Activated naive CD8-positive, alpha-beta T cell treated with anti-CD3 and anti-CD28 coated beads, Interleukin-2, amount 50 U/mL, for 24 hours (primary cell): ENCODE data around the gene NR4A2.

Experiments
- ATAC-seq: fragments of 150-1000 bp; cut with Tn5 transposase; one replicate; pipeline ENCODE4 v1.10.0; 2021
- DNase-seq: peaks from one replicate; pipeline ENCODE4 v3.0.0; 2021
- H3K27ac Mint-ChIP-seq: one replicate; pipeline ENCODE4 v1.8.0; 2021; ENCODE audit warnings: mild to moderate bottlenecking, mixed read lengths
- H3K27me3 Mint-ChIP-seq: one replicate; pipeline ENCODE4 v1.8.0; 2021; ENCODE audit warnings: mixed read lengths
- H3K36me3 Mint-ChIP-seq: one replicate; pipeline ENCODE4 v1.8.0; 2021; ENCODE audit warnings: low read depth, mixed read lengths
- H3K4me1 Mint-ChIP-seq: one replicate; pipeline ENCODE4 v1.8.0; 2021; ENCODE audit warnings: mixed read lengths
- H3K4me3 Mint-ChIP-seq: one replicate; pipeline ENCODE4 v1.8.0; 2021; ENCODE audit warnings: mild to moderate bottlenecking, moderate library complexity, mixed read lengths
- H3K9me3 Mint-ChIP-seq: one replicate; pipeline ENCODE4 v1.8.0; 2021; ENCODE audit warnings: mixed read lengths

NR4A2 gene

GRCh38 chr2:156332534-156333273 lies at the start of gene NR4A2:
NR4A2 (minus strand) TSS chr2:156332721; CDS start chr2:156330186, 2,535 bp downstream.
- DNase-seq, result peak; percentile 90
- peak; percentile 70 for ATAC-seq
- Mint-ChIP-seq H3K4me1 (peaks cover 64% of the 10 kb centered on the region), H3K27me3 (peaks cover 12% of the 10 kb centered on the region), H3K4me3 (peak within 1 kb of the TSS; percentile 91), H3K36me3 (peaks cover 50% of the 10 kb centered on the region), H3K27ac (peak within 1 kb of the TSS; percentile 99), H3K9me3 (no peaks in the 10 kb centered on the region)

GRCh38 chr2:156380117-156380645 lies 47.7 kb upstream of the NR4A2 start:
- Mint-ChIP-seq H3K27me3 (no peaks in the 10 kb centered on the region), H3K4me3 (no peak overlapping the region), H3K9me3 (no peaks in the 10 kb centered on the region), H3K4me1 (peaks cover 46% of the 10 kb centered on the region), H3K36me3 (peaks cover 2% of the 10 kb centered on the region), H3K27ac (peak overlapping the region; percentile 41)
- DNase-seq (no peak), ATAC-seq (peak; percentile 76)

- Mint-ChIP-seq H3K9me3 (no peaks in the 10 kb centered on the region), H3K27ac (peak overlapping the region; percentile 41), H3K36me3 (peaks cover 2% of the 10 kb centered on the region), H3K27me3 (no peaks in the 10 kb centered on the region), H3K4me3 (no peak overlapping the region), H3K4me1 (peaks cover 41% of the 10 kb centered on the region)
- DNase-seq, result no peak
- no peak for ATAC-seq
Measured at GRCh38 chr2:156379714-156380113, 47.2 kb upstream of the NR4A2 start.

GRCh38 chr2:156379071-156379470 lies 46.5 kb upstream of the NR4A2 start:
- no peaks in the 10 kb centered on the region for H3K9me3 Mint-ChIP-seq
- DNase-seq (no peak), ATAC-seq (peak; percentile 63)
- peaks cover 38% of the 10 kb centered on the region for H3K4me1 Mint-ChIP-seq
- peak overlapping the region; percentile 17 for H3K27ac Mint-ChIP-seq
- H3K27me3 Mint-ChIP-seq, result no peaks in the 10 kb centered on the region
- H3K36me3 Mint-ChIP-seq, result peaks cover 2% of the 10 kb centered on the region
- no peak overlapping the region for H3K4me3 Mint-ChIP-seq

- no peaks in the 10 kb centered on the region for H3K4me1 Mint-ChIP-seq
- ATAC-seq (no peak), DNase-seq (no peak)
- no peaks in the 10 kb centered on the region for H3K36me3 Mint-ChIP-seq
- H3K4me3 Mint-ChIP-seq, result no peak overlapping the region
- H3K27ac Mint-ChIP-seq, result no peak overlapping the region
- H3K9me3 Mint-ChIP-seq, result peaks cover under 1% of the 10 kb centered on the region
- H3K27me3 Mint-ChIP-seq, result no peaks in the 10 kb centered on the region
Measured at GRCh38 chr2:156366753-156367152, 34.2 kb upstream of the NR4A2 start.

- no peak for DNase-seq
- H3K27me3 Mint-ChIP-seq, result peaks cover 1% of the 10 kb centered on the region
- no peak for ATAC-seq
- H3K36me3 Mint-ChIP-seq, result no peaks in the 10 kb centered on the region
- no peak overlapping the region for H3K4me3 Mint-ChIP-seq
- H3K27ac Mint-ChIP-seq, result no peak overlapping the region
- H3K4me1 Mint-ChIP-seq, result no peaks in the 10 kb centered on the region
- no peaks in the 10 kb centered on the region for H3K9me3 Mint-ChIP-seq
Measured at GRCh38 chr2:156363141-156363540, 30.6 kb upstream of the NR4A2 start.

- no peak overlapping the region for H3K4me3 Mint-ChIP-seq
- DNase-seq (no peak), ATAC-seq (peak; percentile 28)
- peaks cover 3% of the 10 kb centered on the region for H3K9me3 Mint-ChIP-seq
- H3K36me3 Mint-ChIP-seq, result no peaks in the 10 kb centered on the region
- H3K27ac Mint-ChIP-seq, result no peak overlapping the region
- peaks cover 2% of the 10 kb centered on the region for H3K27me3 Mint-ChIP-seq
- H3K4me1 Mint-ChIP-seq, result peaks cover 9% of the 10 kb centered on the region
Measured at GRCh38 chr2:156356014-156356754, 23.7 kb upstream of the NR4A2 start.

GRCh38 chr2:156352911-156353310 lies 20.4 kb upstream of the NR4A2 start:
- Mint-ChIP-seq H3K9me3 (peaks cover 3% of the 10 kb centered on the region), H3K4me1 (peaks cover 9% of the 10 kb centered on the region), H3K27ac (no peak overlapping the region), H3K36me3 (no peaks in the 10 kb centered on the region), H3K27me3 (no peaks in the 10 kb centered on the region), H3K4me3 (no peak overlapping the region)
- ATAC-seq (no peak), DNase-seq (no peak)

- ATAC-seq, result no peak
- H3K27ac Mint-ChIP-seq, result no peak overlapping the region
Measured at GRCh38 chr2:156350374-156351142, 18.0 kb upstream of the NR4A2 start.

GRCh38 chr2:156349605-156350004 lies 17.1 kb upstream of the NR4A2 start:
- Mint-ChIP-seq H3K9me3 (peaks cover 3% of the 10 kb centered on the region), H3K36me3 (no peaks in the 10 kb centered on the region), H3K4me1 (peaks cover 18% of the 10 kb centered on the region), H3K4me3 (no peak overlapping the region), H3K27me3 (no peaks in the 10 kb centered on the region), H3K27ac (no peak overlapping the region)
- DNase-seq, result no peak
- no peak for ATAC-seq

More at GRCh38 chr2:156350374-156351142, 18.0 kb upstream of the NR4A2 start:
- no peak for DNase-seq
- Mint-ChIP-seq H3K9me3 (peaks cover 3% of the 10 kb centered on the region), H3K4me1 (peaks cover 8% of the 10 kb centered on the region), H3K36me3 (no peaks in the 10 kb centered on the region), H3K4me3 (no peak overlapping the region), H3K27me3 (no peaks in the 10 kb centered on the region)

- Mint-ChIP-seq H3K27me3 (no peaks in the 10 kb centered on the region), H3K4me1 (peaks cover 22% of the 10 kb centered on the region), H3K9me3 (peaks cover under 1% of the 10 kb centered on the region), H3K4me3 (no peak overlapping the region), H3K27ac (no peak overlapping the region), H3K36me3 (no peaks in the 10 kb centered on the region)
- ATAC-seq (no peak), DNase-seq (no peak)
Measured at GRCh38 chr2:156349161-156349560, 16.6 kb upstream of the NR4A2 start.

- H3K27ac Mint-ChIP-seq, result no peak overlapping the region
- H3K4me1 Mint-ChIP-seq, result peaks cover 37% of the 10 kb centered on the region
- no peaks in the 10 kb centered on the region for H3K36me3 Mint-ChIP-seq
- ATAC-seq (no peak), DNase-seq (no peak)
- H3K27me3 Mint-ChIP-seq, result no peaks in the 10 kb centered on the region
- H3K4me3 Mint-ChIP-seq, result no peak overlapping the region
- no peaks in the 10 kb centered on the region for H3K9me3 Mint-ChIP-seq
Measured at GRCh38 chr2:156347431-156347830, 14.9 kb upstream of the NR4A2 start.

GRCh38 chr2:156346731-156347130 lies 14.2 kb upstream of the NR4A2 start:
- Mint-ChIP-seq H3K36me3 (no peaks in the 10 kb centered on the region), H3K4me1 (peaks cover 37% of the 10 kb centered on the region), H3K27ac (peak overlapping the region; percentile 24), H3K4me3 (no peak overlapping the region), H3K27me3 (no peaks in the 10 kb centered on the region), H3K9me3 (no peaks in the 10 kb centered on the region)
- no peak for ATAC-seq
- no peak for DNase-seq

- Mint-ChIP-seq H3K27ac (peak overlapping the region; percentile 63), H3K9me3 (no peaks in the 10 kb centered on the region), H3K4me1 (peaks cover 43% of the 10 kb centered on the region), H3K27me3 (no peaks in the 10 kb centered on the region), H3K4me3 (no peak overlapping the region), H3K36me3 (peaks cover 3% of the 10 kb centered on the region)
- ATAC-seq (no peak), DNase-seq (no peak)
Measured at GRCh38 chr2:156345582-156345981, 13.1 kb upstream of the NR4A2 start.
